ENCODE results near the gene BACH2. TPM values are rescaled to one million over a fixed set of nuclear protein-coding genes. Genes with fewer than 3 reads are reported as not detected.

The BACH2 gene
- total RNA-seq, 1 experiment from 2014 or later, result 3.3 TPM

GRCh38 chr6:89974834-89975233 lies 321.8 kb downstream of the BACH2 start:
- H2AFZ ChIP-seq (ENCODE audit: low read depth, low read length, poor library complexity, severe bottlenecking), result no peak overlapping the region
- no peaks in the 10 kb centered on the region for H3K9me3 ChIP-seq (ENCODE audit: control insufficient read depth in 1 of 2, insufficient read depth in 1 of 2, low read depth in 1 of 2, low read length in 2 of 2)
- H3K27ac ChIP-seq (ENCODE audit: low read depth, low read length), result no peak overlapping the region
- no peak overlapping the region for H3K4me3 ChIP-seq (replicated peaks in 1 of 2; ENCODE audit: low read depth in 1 of 2, low read length in 2 of 2)
- TF ChIP-seq EZH2 (IDR thresholded peaks at IDR 0.05) (no peak), ZFX (IDR thresholded peaks at IDR 0.05) (no peak), CBX3 (IDR thresholded peaks at IDR 0.05; ENCODE audit: low read depth) (no peak), ATF3 (IDR thresholded peaks at IDR 0.05) (no peak), FOSL1 (IDR thresholded peaks at IDR 0.05; ENCODE audit: low read depth) (no peak), ELF1 (IDR thresholded peaks at IDR 0.05; ENCODE audit: borderline replicate concordance, low read depth) (no peak), SRF (IDR thresholded peaks at IDR 0.05; ENCODE audit: low read depth) (no peak), TCF7L2 (IDR thresholded peaks at IDR 0.05; ENCODE audit: borderline replicate concordance, extremely low read depth, insufficient read depth, insufficient read length) (no peak), REST (IDR thresholded peaks at IDR 0.05; ENCODE audit: low read depth) (no peak)
- no peaks in the 10 kb centered on the region for H3K79me2 ChIP-seq (ENCODE audit: insufficient read depth, low read length)
- H4K20me1 ChIP-seq (ENCODE audit: insufficient read depth), result no peaks in the 10 kb centered on the region
- DNase-seq (ENCODE audit: low read depth, low spot score) (no peak), ATAC-seq (no peak)
- H3K27me3 ChIP-seq (ENCODE audit: insufficient read depth, low read length), result no peaks in the 10 kb centered on the region
- intact Hi-C loops (cut with micrococcal nuclease), result loop anchor here (5.0 kb wide), 1 partner anchor 202 kb away; no protein-coding TSS in a partner anchor
- BruUV-seq (replicated peaks), result no TSS peak
- no peaks in the 10 kb centered on the region for H3K36me3 ChIP-seq (ENCODE audit: control insufficient read depth in 1 of 2, insufficient read depth in 2 of 2, low read length in 2 of 2)
- ChIA-PET CTCF (interaction anchor here (1.3 kb wide), 1 partner anchor 504 kb away, joined by 3 read pairs; no protein-coding TSS in a partner anchor), RAD21 (ENCODE audit: low non-redundant PET in 1 of 2, low total read pairs in 2 of 2, uncharacterized antibody in 2 of 2, unreplicated experiment in 2 of 2) (no interaction called here), POLR2A (no interaction called here)
- no peak overlapping the region for H3K9ac ChIP-seq (ENCODE audit: low read length)
- H3K4me2 ChIP-seq (ENCODE audit: low read length), result no peak overlapping the region
- no peaks in the 10 kb centered on the region for H3K4me1 ChIP-seq (ENCODE audit: control insufficient read depth in 1 of 2, insufficient read depth in 2 of 2, low read length in 2 of 2)
- H3K9me2 ChIP-seq (ENCODE audit: insufficient read depth), result no peaks in the 10 kb centered on the region

Measured in HCT116 (cell line).